Adrenal gland (tissue), 5 donors: Measurements from ENCODE around the gene TNFRSF6B.

ENCODE experiments used
- POLR2A ChIP-seq, 2 donors: fragments of 450-650 bp; IDR thresholded peaks; one replicate each; pipeline ENCODE4 v1.6.1; 2017; ENCODE audit warnings: antibody characterized with exemption in 2 of 2, mild to moderate bottlenecking in 2 of 2, moderate library complexity in 1 of 2
- TF ChIP-seq, protein P1 (sequence below), 6 experiments: fragments of 450-650 bp in 4 of 6; fragments of 200-600 bp in 2 of 6; sonication (generic) in 1 of 6; IDR thresholded peaks; 1 replicate in 5 of 6; 2 replicates in 1 of 6; pipeline versions ENCODE4 v1.5.1 to v1.8.0; 2016 to 2021; ENCODE audit warnings: antibody characterized with exemption in 6 of 6, mild to moderate bottlenecking in 2 of 6, moderate library complexity in 1 of 6
- donor health status: DM: no; HTN: no; CAD: no.

DNA sequence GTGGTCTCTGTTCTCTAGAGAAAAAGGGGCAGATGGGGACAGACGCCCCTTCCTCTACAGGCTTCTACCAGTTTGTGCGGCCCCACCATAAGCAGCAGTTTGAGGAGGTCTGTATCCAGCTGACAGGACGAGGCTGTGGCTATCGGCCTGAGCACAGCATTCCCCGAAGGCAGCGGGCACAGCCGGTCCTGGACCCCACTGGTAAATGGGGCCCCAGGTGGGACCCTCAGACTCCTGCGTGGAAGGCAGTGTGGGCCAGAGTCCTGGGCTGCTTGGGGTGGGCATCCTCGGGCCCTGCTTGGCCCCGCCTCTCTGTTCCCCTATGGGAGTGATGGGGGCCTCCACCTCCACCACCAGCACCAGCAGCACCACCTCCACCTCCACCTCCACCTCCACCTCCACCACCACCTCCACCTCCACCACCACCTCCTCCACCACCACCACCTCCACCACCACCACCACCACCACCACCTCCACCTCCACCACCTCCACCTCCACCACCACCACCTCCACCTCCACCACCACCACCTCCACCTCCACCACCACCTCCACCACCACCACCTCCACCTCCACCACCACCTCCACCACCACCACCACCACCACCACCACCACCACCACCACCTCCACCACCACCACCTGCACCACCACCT, 3.2 kb upstream of the TNFRSF6B start:
- TF ChIP-seq POLR2A (IDR thresholded peaks at IDR 0.05), result no peak
- TF ChIP-seq, protein P1, sequence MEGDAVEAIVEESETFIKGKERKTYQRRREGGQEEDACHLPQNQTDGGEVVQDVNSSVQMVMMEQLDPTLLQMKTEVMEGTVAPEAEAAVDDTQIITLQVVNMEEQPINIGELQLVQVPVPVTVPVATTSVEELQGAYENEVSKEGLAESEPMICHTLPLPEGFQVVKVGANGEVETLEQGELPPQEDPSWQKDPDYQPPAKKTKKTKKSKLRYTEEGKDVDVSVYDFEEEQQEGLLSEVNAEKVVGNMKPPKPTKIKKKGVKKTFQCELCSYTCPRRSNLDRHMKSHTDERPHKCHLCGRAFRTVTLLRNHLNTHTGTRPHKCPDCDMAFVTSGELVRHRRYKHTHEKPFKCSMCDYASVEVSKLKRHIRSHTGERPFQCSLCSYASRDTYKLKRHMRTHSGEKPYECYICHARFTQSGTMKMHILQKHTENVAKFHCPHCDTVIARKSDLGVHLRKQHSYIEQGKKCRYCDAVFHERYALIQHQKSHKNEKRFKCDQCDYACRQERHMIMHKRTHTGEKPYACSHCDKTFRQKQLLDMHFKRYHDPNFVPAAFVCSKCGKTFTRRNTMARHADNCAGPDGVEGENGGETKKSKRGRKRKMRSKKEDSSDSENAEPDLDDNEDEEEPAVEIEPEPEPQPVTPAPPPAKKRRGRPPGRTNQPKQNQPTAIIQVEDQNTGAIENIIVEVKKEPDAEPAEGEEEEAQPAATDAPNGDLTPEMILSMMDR (IDR thresholded peaks at IDR 0.05), result no peak
